SKM-1 (cell line): ENCODE measurements around the gene VDR.

Experiments
- DNase-seq: peaks from one replicate; lab custom pipeline; 2025; ENCODE audit not compliant: unreplicated experiment; lab: John Stamatoyannopoulos, UW

Gene VDR

DNA sequence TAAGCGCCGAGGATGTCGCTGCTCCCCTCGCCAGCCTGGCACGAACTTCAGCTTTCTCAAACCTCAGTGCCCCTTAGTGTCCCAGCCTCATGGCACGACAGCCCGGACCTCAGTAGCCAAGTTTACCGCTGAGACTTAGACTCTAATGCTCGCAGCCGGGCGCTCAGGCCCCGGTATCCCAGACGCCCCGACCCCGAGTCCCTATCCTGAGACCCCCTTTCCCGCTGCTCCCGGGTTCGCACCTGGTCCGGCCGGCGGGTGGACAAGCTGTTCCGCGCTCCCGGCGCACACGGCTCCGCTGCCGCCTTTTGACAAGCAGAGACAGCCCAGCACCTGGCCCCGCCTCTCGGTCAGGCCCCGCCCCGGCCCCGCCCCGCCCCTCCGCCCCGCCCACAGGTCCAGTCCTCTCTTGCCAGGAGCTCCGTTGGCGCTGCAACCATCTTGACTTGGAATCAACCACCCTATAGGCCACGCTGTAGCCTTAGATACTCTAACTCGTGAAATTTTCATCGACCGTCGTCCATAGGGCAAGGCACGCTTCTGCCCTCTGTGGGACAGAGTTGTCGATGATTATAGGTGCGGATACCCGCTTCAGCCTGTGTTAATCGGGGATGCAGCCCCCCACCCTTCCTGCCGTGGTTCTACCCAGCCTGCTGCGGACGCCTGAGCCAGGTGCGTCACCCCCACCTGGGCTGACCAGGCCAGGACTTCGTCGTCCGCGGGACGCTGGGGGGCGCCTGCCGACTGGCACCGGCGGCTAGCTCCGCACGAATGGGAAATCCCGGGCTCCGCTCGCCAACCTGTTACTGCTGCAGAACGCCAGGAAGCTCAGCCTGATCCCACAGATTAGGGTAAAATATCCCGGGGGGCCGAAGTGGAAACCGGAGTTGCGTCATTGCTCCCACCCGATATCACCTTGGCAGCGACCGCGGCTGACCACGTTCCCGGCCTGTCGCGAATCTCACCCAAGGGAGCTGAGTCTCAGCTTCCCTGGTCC is at the start of gene VDR:
Gene VDR (minus strand): TSS at position 282 of the 997 bp plus-strand sequence. CDS start 25,881 bp downstream, outside the sequence.
- peak; percentile 15 for DNase-seq

DNA sequence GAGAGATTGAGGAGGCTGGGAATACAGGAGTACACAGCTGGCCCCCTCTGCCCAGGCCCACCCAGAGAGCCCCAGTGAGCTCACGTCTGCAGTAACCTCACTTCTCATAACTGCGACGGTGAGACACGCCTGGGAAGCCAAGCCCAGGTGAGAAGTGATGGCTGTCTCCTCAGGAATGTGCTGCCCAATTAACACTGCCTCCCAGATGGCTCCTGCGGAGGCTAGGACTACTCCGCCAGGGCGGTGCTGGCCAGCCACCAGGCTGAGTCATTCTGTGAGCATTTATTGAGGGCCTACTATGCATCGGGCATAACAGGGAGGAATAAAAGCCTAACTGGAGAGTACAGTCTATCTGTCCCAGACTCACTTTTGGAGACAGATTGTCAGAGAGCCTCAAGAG is 49.3 kb upstream of the VDR start:
- no peak for DNase-seq

DNA sequence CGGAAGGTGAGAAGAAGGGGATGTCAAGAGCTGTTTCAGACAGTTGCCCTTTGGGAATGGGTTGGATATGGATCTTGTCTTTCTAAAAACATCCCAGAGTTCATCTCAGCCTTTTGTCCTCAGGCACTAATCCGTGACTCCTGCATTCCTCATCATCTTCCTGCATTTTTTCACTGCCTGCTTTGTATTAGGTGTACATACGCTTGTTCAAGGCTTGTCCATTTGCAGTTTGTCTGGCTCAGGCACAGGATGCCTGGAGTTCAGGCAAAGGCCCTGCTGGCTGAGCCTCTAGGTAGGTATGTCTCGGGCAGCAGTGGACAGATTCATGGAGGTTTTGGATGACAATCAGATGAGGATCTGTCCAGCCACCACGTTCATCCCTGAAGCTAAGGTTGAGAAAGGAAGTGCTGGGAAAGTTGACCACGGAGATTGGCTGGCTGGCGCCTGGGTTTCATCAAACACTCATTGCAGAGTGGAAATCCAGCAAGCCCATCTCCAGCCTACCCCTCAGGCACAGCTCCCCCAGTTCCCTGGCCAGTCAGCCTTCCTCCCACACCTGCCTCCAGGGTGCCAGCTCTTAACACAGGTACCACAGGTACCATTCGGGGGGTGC is 46.2 kb upstream of the VDR start:
- DNase-seq: no peak

DNA sequence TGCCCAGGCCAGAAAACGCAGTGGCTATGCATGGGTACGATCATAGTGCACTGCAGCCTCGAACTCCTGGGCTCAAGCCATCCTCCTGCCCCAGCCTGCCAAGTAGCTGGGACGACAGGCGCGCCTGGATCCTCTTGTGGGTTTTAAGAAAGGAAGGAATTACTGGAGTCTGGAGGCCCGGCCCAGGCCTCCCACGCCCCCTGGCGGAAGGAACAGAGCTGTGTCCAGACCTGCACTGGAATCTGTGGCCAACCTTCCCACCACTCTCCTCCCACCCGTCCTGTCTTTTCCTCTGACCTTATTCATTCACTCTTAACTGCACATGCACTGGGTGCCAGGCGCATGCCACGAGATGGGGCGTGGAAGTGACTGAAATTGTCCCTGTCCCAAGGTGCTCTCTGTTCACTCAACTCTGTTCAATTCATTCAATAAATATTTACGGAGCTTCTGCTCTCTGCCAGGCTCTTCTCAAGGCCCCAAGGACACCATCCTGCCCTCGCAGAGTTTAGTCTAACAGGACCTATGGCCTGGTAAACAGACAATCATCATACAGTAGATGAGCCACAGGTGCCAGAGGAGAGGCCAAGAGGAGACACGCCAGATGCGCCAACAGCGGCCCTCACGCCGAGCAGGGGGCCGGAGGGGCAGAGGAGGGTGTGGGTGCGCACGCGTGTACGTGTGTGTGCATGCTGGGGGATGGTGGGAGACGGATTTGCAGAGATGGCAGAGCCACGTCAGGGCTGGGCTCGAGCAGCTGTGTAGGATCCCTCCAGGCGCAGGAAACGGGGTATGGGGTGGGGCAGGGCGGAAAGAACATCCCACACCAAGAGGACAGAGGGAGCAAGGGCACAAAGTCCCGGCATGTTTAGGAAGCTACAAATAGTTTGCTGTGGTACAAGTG is 44.9 kb upstream of the VDR start:
- peak; percentile 51 for DNase-seq

- DNase-seq: no peak
Observed at GRCh38 chr12:47947341-47947740, 42.5 kb upstream of the VDR start.

DNA sequence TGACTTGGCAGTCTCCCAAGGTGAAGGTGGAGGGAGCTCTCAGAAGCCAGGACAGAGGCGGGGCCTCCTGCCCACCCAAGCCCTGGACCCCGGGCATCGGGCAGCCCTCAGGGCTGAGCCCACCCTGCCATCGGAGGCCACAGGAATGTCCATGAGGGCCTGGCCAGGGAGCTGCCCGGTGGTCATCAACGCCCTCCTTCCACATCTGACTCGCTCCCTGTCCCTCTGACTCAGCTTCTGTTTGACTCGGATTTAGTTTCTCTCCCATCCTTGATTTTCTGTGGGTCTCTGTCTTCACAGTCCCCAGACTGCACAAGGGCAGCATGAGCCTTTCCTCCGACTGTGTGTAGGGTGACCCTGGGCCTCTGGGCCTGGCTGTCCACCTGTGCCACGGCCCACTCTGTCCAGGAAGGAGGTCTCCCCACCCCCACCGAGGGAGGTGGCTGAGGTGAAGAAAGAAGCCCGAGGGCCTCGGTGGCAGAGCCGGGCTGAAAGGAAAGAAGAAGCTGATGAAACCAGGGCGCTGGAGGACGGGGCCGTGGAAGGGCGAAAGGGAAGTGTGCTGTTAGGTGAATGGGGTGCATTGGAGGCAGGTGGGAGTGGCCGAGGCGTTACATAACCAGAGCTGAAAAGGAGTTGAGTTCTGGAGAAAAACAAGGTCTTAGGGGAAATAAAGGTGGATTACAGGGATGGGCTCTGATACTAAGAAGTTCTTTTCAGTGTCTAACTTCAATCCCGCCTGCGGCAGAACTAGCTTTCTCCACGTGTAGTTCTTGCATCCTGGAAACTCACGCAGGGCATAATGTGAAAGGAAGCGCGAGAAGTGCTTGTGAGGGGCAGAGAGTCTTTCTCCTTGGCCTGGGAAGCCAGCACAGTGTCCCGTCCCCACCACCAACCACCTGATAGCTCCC is 41.9 kb upstream of the VDR start:
- peak; percentile 58 for DNase-seq

- no peak for DNase-seq
Observed at GRCh38 chr12:47945341-47945728, 40.5 kb upstream of the VDR start.

DNA sequence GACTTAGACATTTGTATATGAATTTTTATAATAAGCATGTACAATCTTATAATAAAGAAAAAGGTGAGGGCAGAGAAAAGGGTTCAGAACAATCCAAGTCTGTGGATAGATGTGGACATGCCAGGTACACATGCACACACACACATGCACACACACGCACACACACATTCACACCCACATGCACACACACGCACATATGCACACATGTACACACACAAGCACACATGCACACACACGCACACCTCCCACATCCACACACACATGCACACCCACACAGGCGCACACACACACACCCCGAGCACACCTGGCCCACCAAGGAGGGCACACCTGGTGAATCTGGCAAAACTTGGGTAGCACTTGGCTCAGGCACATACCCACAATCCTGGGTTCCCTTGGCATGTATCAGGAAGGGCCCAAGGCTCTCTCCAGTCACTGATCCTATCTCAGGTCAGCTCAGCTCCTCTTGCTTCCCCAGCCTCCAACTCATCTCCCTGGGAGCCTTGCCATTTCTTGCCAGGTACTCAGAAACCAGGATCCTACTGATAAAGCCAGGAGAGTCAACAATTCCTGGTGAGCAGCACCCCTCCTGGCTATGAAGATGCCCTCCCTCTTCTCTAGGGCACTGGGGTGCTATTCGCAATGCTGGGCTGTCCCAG is 40.0 kb upstream of the VDR start:
- DNase-seq: no peak

DNA sequence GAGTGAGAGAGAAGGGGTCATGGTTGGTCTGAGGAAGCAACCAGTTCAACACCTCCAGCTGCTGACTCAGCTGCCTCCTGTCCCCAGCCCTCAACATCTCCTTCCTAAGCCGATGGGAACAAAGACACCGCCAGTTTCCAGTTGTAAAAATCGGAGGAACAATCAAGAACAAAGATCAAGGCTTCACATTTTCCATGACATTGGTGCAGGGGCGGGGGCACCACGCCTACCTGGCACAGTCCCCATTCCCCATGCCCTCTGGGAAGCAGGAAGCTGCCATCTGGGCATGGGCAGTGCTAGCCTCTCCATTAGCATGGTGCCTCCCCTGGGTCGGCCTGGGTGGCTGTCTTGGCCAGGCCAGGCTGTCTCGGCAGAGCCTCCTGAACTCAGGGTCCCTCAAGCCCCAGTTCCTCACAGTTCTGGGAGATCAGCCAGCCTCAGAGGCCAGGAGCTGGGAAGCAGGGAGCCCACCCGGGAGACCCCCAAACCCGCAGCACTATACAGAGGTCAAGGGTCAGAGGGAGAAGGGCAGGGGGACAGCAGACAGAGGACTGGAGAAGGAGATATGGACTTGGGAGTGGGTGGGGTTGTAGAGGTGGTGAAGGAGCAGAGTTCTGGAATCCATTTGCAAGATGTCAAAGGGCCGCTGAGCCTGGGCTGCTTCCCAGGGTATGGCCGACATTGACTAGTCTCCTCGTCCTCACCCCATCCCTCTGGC is 39.0 kb upstream of the VDR start:
- no peak for DNase-seq

DNA sequence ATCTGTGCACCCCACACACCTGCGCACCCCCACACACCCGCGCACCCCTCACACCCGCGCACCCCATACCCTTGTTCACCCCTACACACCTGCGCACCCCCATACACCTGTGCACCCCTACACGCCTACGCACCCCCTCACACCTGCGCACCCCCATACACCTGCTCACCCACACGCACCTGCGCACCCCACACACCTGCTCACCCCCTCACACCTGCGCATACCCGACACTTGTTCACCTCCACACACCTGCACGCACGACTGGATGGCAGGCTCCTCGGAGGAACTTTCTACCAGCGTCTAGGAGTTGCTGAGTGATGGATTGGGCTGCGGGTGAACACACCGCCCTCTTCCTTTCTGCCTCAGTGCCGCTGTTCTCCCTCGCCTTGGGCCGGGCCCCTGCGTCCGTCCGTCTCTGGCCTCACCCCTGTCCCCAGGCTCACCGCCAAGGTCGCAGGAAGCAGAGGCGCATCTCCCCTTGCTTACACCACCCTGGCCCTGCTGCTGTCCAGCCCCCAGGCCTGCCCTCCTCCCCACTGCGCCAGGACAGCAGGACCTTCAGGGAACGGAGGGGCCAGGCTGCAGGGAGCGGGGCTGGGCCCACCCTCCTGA is 37.9 kb upstream of the VDR start:
- no peak for DNase-seq

DNA sequence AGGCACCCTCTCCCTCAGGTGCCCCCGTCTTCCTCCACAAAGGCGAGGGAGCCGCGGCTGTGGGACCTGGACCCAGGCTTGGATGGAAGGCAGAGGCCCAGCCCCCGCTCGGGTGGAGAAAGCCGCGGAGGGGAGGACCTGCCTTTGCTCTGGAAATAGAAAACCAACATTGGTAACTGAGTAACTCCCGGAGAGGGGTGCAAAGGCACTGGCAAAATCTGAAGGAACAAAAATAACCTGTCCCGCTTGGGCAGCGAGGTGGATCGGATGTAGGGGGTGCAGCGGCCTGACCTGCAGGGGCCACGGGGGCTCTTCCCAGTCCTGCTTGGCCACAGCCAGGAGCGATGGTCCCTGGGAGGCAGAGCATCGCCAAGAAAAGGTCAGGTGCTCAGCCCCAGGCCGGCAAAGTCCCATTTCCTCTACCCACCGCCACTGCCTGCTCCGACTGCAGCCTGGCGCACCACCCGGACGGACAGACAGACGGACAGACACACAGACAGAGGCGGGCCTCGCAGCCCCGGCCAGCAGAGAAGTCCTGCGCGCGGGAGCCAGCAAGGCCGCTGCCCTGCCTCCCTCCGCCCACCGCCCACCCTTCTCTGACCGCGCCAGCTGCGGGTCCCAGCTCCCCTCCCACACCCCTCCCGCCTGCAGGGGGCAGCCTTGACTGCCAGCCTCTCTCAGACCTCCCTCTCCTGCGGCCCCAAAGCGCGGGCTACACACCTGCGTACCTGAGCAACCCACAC is 37.2 kb upstream of the VDR start:
- no peak for DNase-seq

DNA sequence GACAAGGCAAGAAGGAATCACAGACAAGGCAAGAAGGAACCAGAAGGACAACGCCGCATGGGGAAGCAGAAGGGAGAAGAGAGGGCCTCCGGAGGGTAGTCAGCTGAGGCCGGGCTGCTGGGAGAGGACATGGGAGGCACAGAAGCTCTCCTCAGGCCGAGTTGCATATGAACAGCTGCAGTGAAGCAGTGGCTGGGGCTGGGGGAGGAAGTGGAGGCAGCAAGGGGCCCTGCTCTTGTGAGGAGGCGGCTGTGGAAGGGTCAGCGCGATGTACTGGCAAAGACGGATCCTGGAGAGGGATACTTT is 36.6 kb upstream of the VDR start:
- DNase-seq: no peak

- DNase-seq: no peak
Observed at GRCh38 chr12:47940773-47941474, 36.1 kb upstream of the VDR start.

DNA sequence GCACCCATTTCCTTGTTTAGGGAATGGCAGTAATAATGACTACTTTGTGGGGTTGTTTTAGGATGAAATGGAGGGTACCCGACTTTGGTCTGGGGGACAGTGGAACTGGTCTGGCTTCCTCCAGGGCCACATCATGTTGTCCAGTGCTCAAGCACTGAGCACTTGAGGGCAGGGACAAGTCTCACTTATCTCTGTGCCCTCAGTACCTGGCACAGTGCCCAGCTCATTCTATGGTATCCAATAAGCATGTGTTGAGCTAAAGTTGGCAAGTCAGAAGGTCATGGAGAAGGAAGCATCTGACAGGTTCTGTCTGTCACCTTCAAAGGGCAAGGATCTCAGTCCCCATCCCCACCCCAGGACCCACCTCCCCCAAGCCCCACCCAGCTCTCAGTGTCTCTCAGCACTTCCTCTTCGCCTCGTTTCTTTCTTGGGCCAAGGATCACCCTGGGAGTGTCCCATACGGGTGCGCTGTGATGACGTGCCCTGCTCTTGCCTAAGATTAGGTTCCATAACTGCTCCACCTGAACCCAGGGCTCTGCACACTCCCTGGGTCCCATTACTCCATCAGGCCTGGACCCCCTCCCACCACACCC is 34.3 kb upstream of the VDR start:
- DNase-seq: no peak

DNA sequence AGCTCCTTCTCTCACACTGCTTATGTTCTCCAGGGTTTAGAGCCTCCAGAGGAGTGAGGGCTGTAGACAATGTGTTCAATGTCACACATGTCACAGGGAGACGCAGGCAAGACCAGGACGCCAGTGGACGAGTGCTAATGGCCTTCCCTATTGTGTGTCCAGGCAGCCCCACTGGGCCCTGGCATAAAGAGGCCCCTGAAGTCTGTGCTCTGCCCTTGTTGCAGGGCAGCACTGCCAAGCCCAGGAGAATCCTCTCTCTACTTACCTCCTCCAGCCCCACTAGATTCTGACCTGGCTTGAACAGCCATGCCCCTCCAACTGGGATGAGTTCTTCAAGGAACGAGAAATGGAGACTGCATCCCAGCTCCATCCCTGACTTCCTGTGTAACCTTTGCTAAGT is 33.8 kb upstream of the VDR start:
- DNase-seq: no peak

DNA sequence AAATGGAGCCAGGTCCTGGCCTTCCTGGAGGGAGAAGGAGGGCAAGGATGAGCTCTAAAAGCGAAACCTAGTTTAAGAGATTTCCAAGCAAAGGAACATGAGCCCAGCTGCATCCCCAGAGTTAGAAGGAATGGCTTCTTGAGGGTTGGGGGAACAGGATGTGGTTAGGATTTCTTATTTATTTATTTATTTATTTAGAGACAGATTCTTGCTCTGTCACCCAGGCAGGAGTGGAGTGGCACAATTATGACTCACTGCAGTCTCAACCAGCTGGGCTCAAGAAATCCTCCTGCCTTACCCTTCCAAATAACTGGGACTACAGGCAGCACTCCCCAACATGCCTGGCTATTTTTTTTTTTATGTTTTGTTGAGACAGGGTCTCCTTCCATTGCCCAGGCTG is 33.3 kb upstream of the VDR start:
- DNase-seq: no peak

GRCh38 chr12:47935184-47935583 is 30.4 kb upstream of the VDR start:
- DNase-seq: no peak
